HG02642 (cell line): Measurements from ENCODE around the gene PTH1R.

Source experiments
- ATAC-seq: cut with Tn5 transposase; IDR thresholded peaks from one replicate; pipeline ENCODE4 v1.9.1; 2021; ENCODE audit warnings: mild to moderate bottlenecking; ENCODE audit not compliant: unreplicated experiment, poor library complexity

PTH1R gene

GRCh38 chr3:46877406-46878125 is at the start of gene PTH1R:
PTH1R (plus strand) TSS chr3:46877721; CDS start chr3:46883560, 5,839 bp downstream.
- ATAC-seq = no peak

GRCh38 chr3:46829699-46830208 is 47.8 kb upstream of the PTH1R start:
- ATAC-seq = peak; percentile 73

- ATAC-seq = no peak
Measured at GRCh38 chr3:46830801-46831200, 46.7 kb upstream of the PTH1R start.

- no peak for ATAC-seq
Measured at GRCh38 chr3:46831316-46831715, 46.2 kb upstream of the PTH1R start.

- ATAC-seq = no peak
Measured at GRCh38 chr3:46831841-46832240, 45.7 kb upstream of the PTH1R start.

- no peak for ATAC-seq
Measured at GRCh38 chr3:46833346-46834300, 43.9 kb upstream of the PTH1R start.

- ATAC-seq = no peak
Measured at GRCh38 chr3:46835054-46835453, 42.5 kb upstream of the PTH1R start.

- ATAC-seq = no peak
Measured at GRCh38 chr3:46835491-46835890, 42.0 kb upstream of the PTH1R start.

- no peak for ATAC-seq
Measured at GRCh38 chr3:46838301-46838700, 39.2 kb upstream of the PTH1R start.

GRCh38 chr3:46840491-46840890 is 37.0 kb upstream of the PTH1R start:
- no peak for ATAC-seq

- ATAC-seq = no peak
Measured at GRCh38 chr3:46843508-46843907, 34.0 kb upstream of the PTH1R start.

- no peak for ATAC-seq
Measured at GRCh38 chr3:46844397-46844796, 33.1 kb upstream of the PTH1R start.

GRCh38 chr3:46844881-46845312 is 32.6 kb upstream of the PTH1R start:
- ATAC-seq = no peak

GRCh38 chr3:46845397-46845859 is 32.1 kb upstream of the PTH1R start:
- ATAC-seq = peak; percentile 49

GRCh38 chr3:46845860-46846623 is 31.5 kb upstream of the PTH1R start:
- peak; percentile 79 for ATAC-seq

GRCh38 chr3:46846624-46847542 is 30.6 kb upstream of the PTH1R start:
- no peak for ATAC-seq

GRCh38 chr3:46847744-46848143 is 29.8 kb upstream of the PTH1R start:
- ATAC-seq = no peak

GRCh38 chr3:46848271-46849044 is 29.1 kb upstream of the PTH1R start:
- no peak for ATAC-seq
